ENCODE measurements around the gene IL2RG. TPM values are rescaled to one million over a fixed set of nuclear protein-coding genes. Genes with fewer than 3 reads are reported as not detected.

IL2RG gene
- total and polyA plus RNA-seq, 2 experiments from 2014 or later, result 0.26 TPM; not detected in 1

- TF ChIP-seq NANOG (IDR thresholded peaks at IDR 0.05; ENCODE audit: borderline replicate concordance), result no peak
These were observed 29.9 kb downstream of the IL2RG start (continued) for GRCh38 chrX:71081330-71082123.

DNA sequence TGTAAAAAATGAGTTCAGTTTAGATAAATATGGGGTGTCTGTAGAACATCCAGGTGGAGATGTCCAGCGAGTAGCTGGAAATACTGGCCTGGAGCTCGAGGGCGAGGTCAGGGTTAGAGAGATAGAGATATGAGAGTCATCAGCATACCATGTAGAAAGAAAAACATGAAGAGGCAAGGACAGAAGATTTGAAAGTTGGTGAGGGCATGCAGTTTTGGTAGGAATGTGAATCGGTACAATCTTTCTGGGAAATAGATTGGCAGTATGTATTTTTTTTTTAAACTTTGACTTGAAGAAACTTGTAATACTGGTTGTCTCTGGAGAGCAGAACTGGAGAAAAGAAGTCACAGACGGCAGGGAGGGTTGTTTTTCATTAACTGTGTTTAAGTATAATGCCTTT lies 40.8 kb downstream of the IL2RG start:
- peaks cover 22% of the 10 kb centered on the region for H3K79me2 ChIP-seq (replicated peaks; ENCODE audit: insufficient read depth)
- Mint-ChIP-seq H3K4me3 (no peak overlapping the region), H3K9me3 (no peaks in the 10 kb centered on the region), H3K36me3 (ENCODE audit: low read depth) (peaks cover 2% of the 10 kb centered on the region; the same call in 1 of the 3 replicates), H3K27me3 (ENCODE audit: insufficient read depth, low read depth, poor library complexity) (peaks cover 6% of the 10 kb centered on the region), H3K27ac (no peak overlapping the region), H3K4me1 (peaks cover 5% of the 10 kb centered on the region; the same call in 2 of the 3 replicates)
- H3K27me3 ChIP-seq (ENCODE audit: insufficient read depth), result no peaks in the 10 kb centered on the region
- peaks cover 5% of the 10 kb centered on the region; the same call in 1 of the 2 replicates for H3K4me1 ChIP-seq (ENCODE audit: insufficient read depth)
- H3F3A ChIP-seq (replicated peaks; ENCODE audit: low read depth), result no peaks in the 10 kb centered on the region
- H3K4me3 ChIP-seq, result no peak overlapping the region
- no peaks in the 10 kb centered on the region for H3K9me2 ChIP-seq (ENCODE audit: insufficient read depth)
- no peak for DNase-seq (ENCODE audit: low spot score)
- no peak overlapping the region for H2AFZ ChIP-seq
- no peaks in the 10 kb centered on the region for H4K20me1 ChIP-seq (replicated peaks; ENCODE audit: insufficient read depth)
- ATAC-seq, result no peak
- H3K27ac ChIP-seq (ENCODE audit: low read depth), result no peak overlapping the region
- H3K4me2 ChIP-seq, result no peak overlapping the region
- no peaks in the 10 kb centered on the region for H3K36me3 ChIP-seq (ENCODE audit: insufficient read depth)
- TF ChIP-seq EZH2phosphoT487 (IDR thresholded peaks at IDR 0.05; ENCODE audit: unreplicated experiment) (no peak), STAT1 (IDR thresholded peaks at IDR 0.05; ENCODE audit: unreplicated experiment) (no peak), ETS1 (IDR thresholded peaks at IDR 0.05) (no peak), CTCF (conservative IDR thresholded peaks at IDR 0.05; ENCODE audit: low read depth in 2 of 2) (no peak), JUNB (IDR thresholded peaks at IDR 0.05; ENCODE audit: unreplicated experiment) (no peak), REST (IDR thresholded peaks at IDR 0.05; ENCODE audit: unreplicated experiment) (no peak), EZH2 (IDR thresholded peaks at IDR 0.05; ENCODE audit: low read depth, unreplicated experiment) (no peak), POLR2AphosphoS5 (IDR thresholded peaks at IDR 0.05; ENCODE audit: low read depth) (no peak), ZNF114 (CRISPR knock-in tag; IDR thresholded peaks at IDR 0.05) (no peak), CREB1 (CRISPR knock-in tag; IDR thresholded peaks at IDR 0.05; ENCODE audit: low read depth) (no peak)
- TF ChIP-seq, protein P1, sequence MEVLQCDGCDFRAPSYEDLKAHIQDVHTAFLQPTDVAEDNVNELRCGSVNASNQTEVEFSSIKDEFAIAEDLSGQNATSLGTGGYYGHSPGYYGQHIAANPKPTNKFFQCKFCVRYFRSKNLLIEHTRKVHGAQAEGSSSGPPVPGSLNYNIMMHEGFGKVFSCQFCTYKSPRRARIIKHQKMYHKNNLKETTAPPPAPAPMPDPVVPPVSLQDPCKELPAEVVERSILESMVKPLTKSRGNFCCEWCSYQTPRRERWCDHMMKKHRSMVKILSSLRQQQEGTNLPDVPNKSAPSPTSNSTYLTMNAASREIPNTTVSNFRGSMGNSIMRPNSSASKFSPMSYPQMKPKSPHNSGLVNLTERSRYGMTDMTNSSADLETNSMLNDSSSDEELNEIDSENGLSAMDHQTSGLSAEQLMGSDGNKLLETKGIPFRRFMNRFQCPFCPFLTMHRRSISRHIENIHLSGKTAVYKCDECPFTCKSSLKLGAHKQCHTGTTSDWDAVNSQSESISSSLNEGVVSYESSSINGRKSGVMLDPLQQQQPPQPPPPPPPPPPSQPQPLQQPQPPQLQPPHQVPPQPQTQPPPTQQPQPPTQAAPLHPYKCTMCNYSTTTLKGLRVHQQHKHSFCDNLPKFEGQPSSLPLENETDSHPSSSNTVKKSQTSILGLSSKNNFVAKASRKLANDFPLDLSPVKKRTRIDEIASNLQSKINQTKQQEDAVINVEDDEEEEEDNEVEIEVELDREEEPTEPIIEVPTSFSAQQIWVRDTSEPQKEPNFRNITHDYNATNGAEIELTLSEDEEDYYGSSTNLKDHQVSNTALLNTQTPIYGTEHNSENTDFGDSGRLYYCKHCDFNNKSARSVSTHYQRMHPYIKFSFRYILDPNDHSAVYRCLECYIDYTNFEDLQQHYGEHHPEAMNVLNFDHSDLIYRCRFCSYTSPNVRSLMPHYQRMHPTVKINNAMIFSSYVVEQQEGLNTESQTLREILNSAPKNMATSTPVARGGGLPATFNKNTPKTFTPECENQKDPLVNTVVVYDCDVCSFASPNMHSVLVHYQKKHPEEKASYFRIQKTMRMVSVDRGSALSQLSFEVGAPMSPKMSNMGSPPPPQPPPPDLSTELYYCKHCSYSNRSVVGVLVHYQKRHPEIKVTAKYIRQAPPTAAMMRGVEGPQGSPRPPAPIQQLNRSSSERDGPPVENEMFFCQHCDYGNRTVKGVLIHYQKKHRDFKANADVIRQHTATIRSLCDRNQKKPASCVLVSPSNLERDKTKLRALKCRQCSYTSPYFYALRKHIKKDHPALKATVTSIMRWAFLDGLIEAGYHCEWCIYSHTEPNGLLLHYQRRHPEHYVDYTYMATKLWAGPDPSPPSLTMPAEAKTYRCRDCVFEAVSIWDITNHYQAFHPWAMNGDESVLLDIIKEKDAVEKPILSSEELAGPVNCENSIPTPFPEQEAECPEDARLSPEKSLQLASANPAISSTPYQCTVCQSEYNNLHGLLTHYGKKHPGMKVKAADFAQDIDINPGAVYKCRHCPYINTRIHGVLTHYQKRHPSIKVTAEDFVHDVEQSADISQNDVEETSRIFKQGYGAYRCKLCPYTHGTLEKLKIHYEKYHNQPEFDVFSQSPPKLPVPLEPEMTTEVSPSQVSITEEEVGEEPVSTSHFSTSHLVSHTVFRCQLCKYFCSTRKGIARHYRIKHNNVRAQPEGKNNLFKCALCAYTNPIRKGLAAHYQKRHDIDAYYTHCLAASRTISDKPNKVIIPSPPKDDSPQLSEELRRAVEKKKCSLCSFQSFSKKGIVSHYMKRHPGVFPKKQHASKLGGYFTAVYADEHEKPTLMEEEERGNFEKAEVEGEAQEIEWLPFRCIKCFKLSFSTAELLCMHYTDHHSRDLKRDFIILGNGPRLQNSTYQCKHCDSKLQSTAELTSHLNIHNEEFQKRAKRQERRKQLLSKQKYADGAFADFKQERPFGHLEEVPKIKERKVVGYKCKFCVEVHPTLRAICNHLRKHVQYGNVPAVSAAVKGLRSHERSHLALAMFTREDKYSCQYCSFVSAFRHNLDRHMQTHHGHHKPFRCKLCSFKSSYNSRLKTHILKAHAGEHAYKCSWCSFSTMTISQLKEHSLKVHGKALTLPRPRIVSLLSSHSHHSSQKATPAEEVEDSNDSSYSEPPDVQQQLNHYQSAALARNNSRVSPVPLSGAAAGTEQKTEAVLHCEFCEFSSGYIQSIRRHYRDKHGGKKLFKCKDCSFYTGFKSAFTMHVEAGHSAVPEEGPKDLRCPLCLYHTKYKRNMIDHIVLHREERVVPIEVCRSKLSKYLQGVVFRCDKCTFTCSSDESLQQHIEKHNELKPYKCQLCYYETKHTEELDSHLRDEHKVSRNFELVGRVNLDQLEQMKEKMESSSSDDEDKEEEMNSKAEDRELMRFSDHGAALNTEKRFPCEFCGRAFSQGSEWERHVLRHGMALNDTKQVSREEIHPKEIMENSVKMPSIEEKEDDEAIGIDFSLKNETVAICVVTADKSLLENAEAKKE (CRISPR knock-in tag; IDR thresholded peaks at IDR 0.05), result no peak

Data from GM23338 (cell line).